GM19099 (cell line): Measurements from ENCODE around the gene SHOX.

Experiments
- POLR2A ChIP-seq: IDR thresholded peaks from 3 replicates; pipeline ENCODE4 v1.6.1; 2011; ENCODE audit warnings: low read depth; ENCODE audit not compliant: insufficient read length; ENCODE audit errors: extremely low read depth

SHOX gene

GRCh38 chrX:679291-679979 is 48.8 kb downstream of the SHOX start:
- no peak for TF ChIP-seq POLR2A

- TF ChIP-seq POLR2A: no peak
Observed at GRCh38 chrX:680062-680461, 49.5 kb downstream of the SHOX start.

- TF ChIP-seq POLR2A: no peak
Observed at GRCh38 chrX:681989-682388, 51.4 kb downstream of the SHOX start.

DNA sequence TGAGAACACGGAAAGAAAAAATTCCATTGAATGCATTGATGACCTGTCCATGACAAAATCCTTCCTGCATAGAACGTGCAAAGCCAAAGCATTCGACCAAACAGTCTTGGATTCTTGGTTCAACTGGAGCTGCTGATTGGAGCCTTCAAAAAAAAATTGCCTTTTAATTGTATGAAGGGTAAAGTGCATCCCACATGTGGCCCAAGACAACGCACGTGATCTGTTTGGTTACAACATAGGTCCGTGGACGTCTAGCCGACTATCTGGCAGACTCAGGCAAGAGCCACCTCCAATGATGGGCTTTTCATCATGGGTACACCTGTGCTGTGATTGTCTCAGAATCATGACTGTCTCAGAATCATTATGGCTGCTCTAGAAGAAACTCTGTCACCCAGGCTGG is 52.3 kb downstream of the SHOX start:
- TF ChIP-seq POLR2A: no peak

DNA sequence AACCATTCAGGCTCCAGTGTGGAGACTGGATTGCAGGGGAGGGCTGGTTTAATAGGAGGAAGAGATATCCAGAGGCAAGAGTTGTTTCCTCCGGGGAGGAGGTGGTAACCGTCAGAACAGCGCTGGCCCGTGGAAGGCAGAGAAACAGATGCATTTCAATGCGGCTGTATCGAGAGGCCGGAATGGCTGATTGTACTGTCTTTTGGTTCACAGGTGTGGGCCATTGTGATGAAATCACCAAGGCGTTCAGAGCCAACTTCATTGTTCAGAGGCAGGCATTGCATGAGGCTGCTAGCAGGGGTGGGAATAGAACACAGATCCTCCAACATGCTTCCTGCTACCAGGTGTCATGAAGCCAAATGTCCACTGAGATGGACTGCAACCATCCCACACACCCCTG is 53.0 kb downstream of the SHOX start:
- TF ChIP-seq POLR2A: no peak

- TF ChIP-seq POLR2A: no peak
Observed at GRCh38 chrX:685120-686032, 54.8 kb downstream of the SHOX start.

- no peak for TF ChIP-seq POLR2A
Observed at GRCh38 chrX:689983-690382, 59.4 kb downstream of the SHOX start.

- no peak for TF ChIP-seq POLR2A
Observed at GRCh38 chrX:694800-695199, 64.2 kb downstream of the SHOX start.

DNA sequence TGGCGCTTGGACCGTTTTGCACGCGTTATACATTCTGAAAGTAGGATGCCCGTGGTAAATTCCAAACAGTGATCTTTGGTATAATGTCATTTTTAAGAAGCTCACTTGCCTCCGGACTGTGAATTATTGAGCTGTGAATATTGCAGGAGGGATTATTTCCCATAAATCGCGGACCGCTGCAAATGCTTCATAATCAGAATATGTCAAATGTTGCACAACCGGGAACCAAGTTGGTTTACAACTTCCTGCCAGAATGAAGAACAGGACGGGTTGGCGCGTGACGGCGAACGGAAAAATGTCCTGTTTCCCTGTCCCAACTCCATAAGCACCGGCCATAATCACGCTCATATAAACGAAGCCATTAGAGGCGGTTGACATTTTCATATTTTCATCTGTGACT is 67.6 kb downstream of the SHOX start:
- no peak for TF ChIP-seq POLR2A

DNA sequence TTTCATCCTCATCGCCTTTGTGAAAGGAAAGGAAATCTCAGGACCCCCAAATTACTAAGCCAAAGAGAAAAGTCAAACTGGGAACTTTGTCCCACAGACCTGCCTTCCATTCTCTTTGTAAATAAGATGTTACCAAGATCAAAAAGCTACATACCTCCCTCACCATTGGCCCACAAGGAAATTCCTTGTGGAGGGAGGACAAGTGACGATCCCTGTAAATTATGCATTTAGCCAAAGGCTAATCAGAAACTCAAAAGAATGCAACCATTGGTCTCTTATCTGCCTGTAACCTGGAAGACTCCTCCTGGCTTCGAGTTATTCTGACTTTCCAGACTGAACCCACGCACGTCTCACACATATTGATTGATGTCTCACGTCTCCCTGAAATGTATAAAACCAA is 70.3 kb downstream of the SHOX start:
- TF ChIP-seq POLR2A: no peak

GRCh38 chrX:701673-702072 is 71.1 kb downstream of the SHOX start:
- no peak for TF ChIP-seq POLR2A

DNA sequence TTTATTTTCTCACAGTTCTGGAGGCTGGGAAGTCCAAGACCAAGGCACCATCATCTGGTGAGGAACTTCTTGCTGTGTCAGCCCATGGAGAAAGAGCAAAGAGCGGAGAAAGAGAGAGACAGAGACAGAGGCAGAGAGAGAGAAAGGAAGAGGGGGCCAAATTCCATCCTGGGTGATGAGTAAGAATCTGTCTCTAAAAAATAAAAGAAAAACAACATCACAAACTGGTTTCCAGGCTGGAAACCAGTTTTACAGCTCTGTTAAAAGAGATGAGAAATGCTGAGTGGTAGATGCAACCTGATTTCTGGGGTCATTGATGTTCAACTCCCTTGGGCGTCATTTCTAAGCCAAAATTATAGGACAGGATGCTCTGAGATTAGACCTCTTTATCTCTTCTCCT is 72.9 kb downstream of the SHOX start:
- TF ChIP-seq POLR2A: no peak

DNA sequence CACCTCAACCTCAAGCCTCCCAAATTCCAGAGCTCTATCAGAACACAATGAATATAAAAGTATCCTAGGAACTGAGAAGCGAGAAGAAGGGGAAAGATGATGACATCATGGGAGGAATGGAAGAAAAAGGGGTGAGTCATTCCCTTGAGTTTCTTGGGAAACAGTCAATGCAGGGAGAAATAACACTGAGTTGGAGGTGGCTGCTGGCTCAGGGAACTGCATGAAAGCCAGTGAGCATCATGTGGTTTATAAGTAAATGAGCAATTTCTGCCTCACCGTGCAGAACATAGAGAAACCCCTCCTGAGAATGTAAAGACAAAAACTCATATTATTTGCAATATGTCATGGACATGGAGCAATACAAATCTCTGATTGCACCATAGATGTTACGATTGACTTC is 73.3 kb downstream of the SHOX start:
- TF ChIP-seq POLR2A: no peak
